ENCODE data around the gene GLT6D1.
A peak's percentile ranks its signal among the peaks of the same experiment; 100 is the strongest.

Gene GLT6D1

GRCh38 chr9:135611875-135612209 is 27.5 kb downstream of the GLT6D1 start:
- no peak for TF ChIP-seq PAX5 (IDR thresholded peaks at IDR 0.05; ENCODE audit: insufficient read depth, low read length, severe bottlenecking)
- no peak for TF ChIP-seq SPI1 (IDR thresholded peaks at IDR 0.05; ENCODE audit: low read depth, low read length)
- no peak for TF ChIP-seq POU2F2 (IDR thresholded peaks at IDR 0.05; ENCODE audit: low read depth, low read length)
- no peak for DNase-seq (ENCODE audit: insufficient read length, low spot score)
- FAIRE-seq, result no peak

- no peak for FAIRE-seq
- TF ChIP-seq POU2F2 (IDR thresholded peaks at IDR 0.05; ENCODE audit: low read depth, low read length), result no peak
- no peak for TF ChIP-seq SPI1 (IDR thresholded peaks at IDR 0.05; ENCODE audit: low read depth, low read length)
- TF ChIP-seq POLR2A (IDR thresholded peaks at IDR 0.05; ENCODE audit: low read depth, low read length), result no peak
- no peak for TF ChIP-seq POLR2AphosphoS5 (IDR thresholded peaks at IDR 0.05; ENCODE audit: low read depth, low read length)
- TF ChIP-seq PAX5 (IDR thresholded peaks at IDR 0.05; ENCODE audit: insufficient read depth, low read length, severe bottlenecking), result no peak
- no peak for TF ChIP-seq TAF1 (IDR thresholded peaks at IDR 0.05; ENCODE audit: low read depth, low read length)
- DNase-seq (ENCODE audit: insufficient read length, low spot score), result no peak
These were observed 28.0 kb downstream of the GLT6D1 start for GRCh38 chr9:135611142-135611874.

DNA sequence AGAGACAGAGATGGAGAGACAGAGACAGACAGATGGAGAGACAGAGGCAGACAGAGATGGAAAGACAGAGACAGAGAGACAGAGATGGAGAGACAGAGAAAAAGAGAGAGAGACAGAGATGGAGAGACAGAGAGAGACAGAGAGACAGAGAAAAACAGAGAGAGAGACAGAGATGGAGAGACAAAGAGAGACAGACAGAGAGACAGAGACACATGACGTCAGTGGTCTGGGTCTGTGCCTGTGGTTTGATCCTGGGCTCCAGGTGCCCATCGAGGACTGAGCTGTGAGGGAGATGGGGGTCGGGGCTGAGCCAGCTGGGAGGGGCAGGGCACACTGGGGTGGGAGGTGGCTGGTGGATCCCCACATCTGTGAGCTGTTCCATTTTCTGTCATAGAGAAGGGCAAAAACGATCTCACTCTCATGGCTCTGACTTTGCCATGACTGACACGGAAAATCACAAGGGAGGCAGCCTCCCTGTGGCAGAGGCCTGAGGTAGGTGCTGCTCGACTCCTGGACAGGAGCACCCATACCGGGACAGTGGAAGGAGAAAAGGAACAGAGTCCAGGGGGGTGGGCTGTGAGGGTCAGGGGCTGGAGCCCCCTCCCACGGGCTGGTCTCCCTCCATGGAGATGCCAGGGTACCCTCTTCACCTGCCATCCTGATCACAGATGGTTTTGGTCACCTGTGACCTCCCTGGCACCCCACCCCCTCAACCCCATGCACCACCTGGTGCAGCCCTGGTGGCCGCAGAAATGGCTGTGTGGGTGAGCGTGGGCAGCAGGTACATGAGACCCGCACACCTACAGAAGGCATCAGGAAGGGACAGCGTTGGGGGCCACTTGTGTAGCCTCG is 28.8 kb downstream of the GLT6D1 start:
- DNase-seq (ENCODE audit: insufficient read length, low spot score), result no peak

DNA sequence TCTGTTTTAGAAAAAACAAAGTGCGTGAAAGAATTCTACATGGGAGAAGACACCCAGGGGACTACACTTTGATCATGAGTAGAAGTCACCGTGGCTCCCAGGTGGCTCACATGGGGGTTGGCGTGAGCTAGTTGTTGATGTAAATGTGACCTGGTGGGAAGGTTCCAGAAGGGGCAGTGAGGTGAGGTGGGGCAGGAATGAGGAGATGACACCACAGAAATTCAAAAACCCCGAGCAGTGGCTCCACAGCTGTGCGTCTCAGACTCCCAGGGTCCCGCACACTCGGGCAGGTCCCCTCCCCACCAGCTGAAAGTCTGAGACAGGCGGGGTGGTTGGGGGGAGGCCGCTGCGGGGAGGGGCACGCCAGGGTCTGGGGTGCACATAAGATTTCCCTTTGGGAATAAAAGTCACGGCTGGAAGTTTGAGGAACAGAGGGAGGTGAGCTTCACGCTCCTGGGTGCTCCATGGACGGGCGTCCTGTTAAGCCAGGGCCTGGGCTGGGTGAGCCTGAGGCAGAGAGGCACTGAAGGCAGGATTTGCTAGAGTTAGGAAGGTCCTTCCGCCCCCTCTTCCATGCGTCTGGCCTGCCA is 29.9 kb downstream of the GLT6D1 start:
- TF ChIP-seq POLR2A (IDR thresholded peaks at IDR 0.05; ENCODE audit: low read depth, low read length) (no peak), POU2F2 (IDR thresholded peaks at IDR 0.05; ENCODE audit: low read depth, low read length) (no peak), POLR2AphosphoS5 (IDR thresholded peaks at IDR 0.05; ENCODE audit: low read depth, low read length) (no peak), PAX5 (IDR thresholded peaks at IDR 0.05; ENCODE audit: insufficient read depth, low read length, severe bottlenecking) (no peak), SPI1 (IDR thresholded peaks at IDR 0.05; ENCODE audit: low read depth, low read length) (no peak), TAF1 (IDR thresholded peaks at IDR 0.05; ENCODE audit: low read depth, low read length) (no peak)
- DNase-seq (ENCODE audit: insufficient read length, low spot score) (no peak), FAIRE-seq (no peak)

More for the DNA sequence above, 28.8 kb downstream of the GLT6D1 start:
- FAIRE-seq, result no peak
- TF ChIP-seq POU2F2 (IDR thresholded peaks at IDR 0.05; ENCODE audit: low read depth, low read length) (no peak), SPI1 (IDR thresholded peaks at IDR 0.05; ENCODE audit: low read depth, low read length) (no peak)

- no peak for DNase-seq (ENCODE audit: insufficient read length, low spot score)
- TF ChIP-seq TAF1 (IDR thresholded peaks at IDR 0.05; ENCODE audit: low read depth, low read length) (no peak), POLR2AphosphoS5 (IDR thresholded peaks at IDR 0.05; ENCODE audit: low read depth, low read length) (no peak), POU2F2 (IDR thresholded peaks at IDR 0.05; ENCODE audit: low read depth, low read length) (no peak), PAX5 (IDR thresholded peaks at IDR 0.05; ENCODE audit: insufficient read depth, low read length, severe bottlenecking) (no peak), SPI1 (IDR thresholded peaks at IDR 0.05; ENCODE audit: low read depth, low read length) (no peak), POLR2A (IDR thresholded peaks at IDR 0.05; ENCODE audit: low read depth, low read length) (no peak)
- no peak for FAIRE-seq
These were observed 30.4 kb downstream of the GLT6D1 start for GRCh38 chr9:135608999-135609317.

GRCh38 chr9:135608294-135608998 is 30.9 kb downstream of the GLT6D1 start:
- DNase-seq (ENCODE audit: insufficient read length, low spot score), result no peak
- TF ChIP-seq SPI1 (IDR thresholded peaks at IDR 0.05; ENCODE audit: low read depth, low read length) (no peak), TAF1 (IDR thresholded peaks at IDR 0.05; ENCODE audit: low read depth, low read length) (no peak), PAX5 (IDR thresholded peaks at IDR 0.05; ENCODE audit: insufficient read depth, low read length, severe bottlenecking) (no peak), POU2F2 (IDR thresholded peaks at IDR 0.05; ENCODE audit: low read depth, low read length) (no peak), POLR2A (IDR thresholded peaks at IDR 0.05; ENCODE audit: low read depth, low read length) (no peak), POLR2AphosphoS5 (IDR thresholded peaks at IDR 0.05; ENCODE audit: low read depth, low read length) (no peak)
- no peak for FAIRE-seq

DNA sequence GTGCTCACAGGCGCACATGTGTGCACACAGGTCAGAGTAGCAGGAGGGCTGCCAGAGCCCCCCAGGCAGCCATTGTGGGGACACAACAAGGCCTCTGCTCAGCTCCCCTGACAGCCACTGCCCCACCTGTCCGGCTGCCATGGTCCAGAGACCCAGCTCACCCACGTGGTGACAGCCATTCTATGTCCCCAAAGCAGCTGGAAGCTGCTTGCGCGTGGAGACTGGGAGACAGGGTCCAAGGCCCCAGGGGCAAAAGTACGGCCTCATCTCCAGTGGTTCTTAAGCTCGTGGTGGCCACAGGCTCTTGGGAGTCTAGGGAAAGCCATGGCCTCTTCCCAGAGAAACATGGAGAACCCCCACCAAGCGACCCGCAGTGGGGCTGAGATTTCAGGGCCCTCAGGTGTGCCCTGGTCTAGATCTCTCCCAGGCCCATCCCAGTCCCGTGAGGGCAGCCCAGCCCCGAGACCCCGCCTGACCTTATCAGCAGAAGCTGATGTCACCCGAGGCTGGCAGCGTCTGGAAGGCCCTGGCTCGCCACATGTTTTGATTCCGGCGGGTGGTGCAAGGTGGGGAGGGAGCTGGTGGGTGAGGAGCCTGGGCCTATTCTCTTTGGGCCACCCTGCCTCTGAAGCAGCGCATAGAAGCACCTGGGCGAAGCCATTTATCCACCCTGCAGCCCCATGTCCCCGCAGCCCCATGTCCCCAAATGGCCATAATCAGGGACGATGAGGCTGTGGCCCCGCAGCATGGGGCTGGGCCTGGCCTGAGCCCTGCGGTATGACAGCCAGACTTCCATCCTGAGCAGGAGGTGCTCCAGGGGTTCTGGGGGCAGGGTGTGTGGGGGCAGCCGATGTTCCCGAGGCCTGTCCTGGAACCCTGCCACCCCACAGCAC is 31.7 kb downstream of the GLT6D1 start:
- TF ChIP-seq PAX5 (IDR thresholded peaks at IDR 0.05; ENCODE audit: insufficient read depth, low read length, severe bottlenecking) (no peak), POU2F2 (IDR thresholded peaks at IDR 0.05; ENCODE audit: low read depth, low read length) (no peak), SPI1 (IDR thresholded peaks at IDR 0.05; ENCODE audit: low read depth, low read length) (no peak), POLR2AphosphoS5 (IDR thresholded peaks at IDR 0.05; ENCODE audit: low read depth, low read length) (no peak), POLR2A (IDR thresholded peaks at IDR 0.05; ENCODE audit: low read depth, low read length) (no peak), TAF1 (IDR thresholded peaks at IDR 0.05; ENCODE audit: low read depth, low read length) (no peak)
- no peak for FAIRE-seq
- DNase-seq (ENCODE audit: insufficient read length, low spot score), result peak; percentile 3

GRCh38 chr9:135606885-135607259 is 32.5 kb downstream of the GLT6D1 start:
- no peak for FAIRE-seq
- TF ChIP-seq POLR2AphosphoS5 (IDR thresholded peaks at IDR 0.05; ENCODE audit: low read depth, low read length), result no peak
- TF ChIP-seq POLR2A (IDR thresholded peaks at IDR 0.05; ENCODE audit: low read depth, low read length), result no peak
- no peak for TF ChIP-seq TAF1 (IDR thresholded peaks at IDR 0.05; ENCODE audit: low read depth, low read length)
- TF ChIP-seq POU2F2 (IDR thresholded peaks at IDR 0.05; ENCODE audit: low read depth, low read length), result no peak
- no peak for TF ChIP-seq PAX5 (IDR thresholded peaks at IDR 0.05; ENCODE audit: insufficient read depth, low read length, severe bottlenecking)
- no peak for TF ChIP-seq SPI1 (IDR thresholded peaks at IDR 0.05; ENCODE audit: low read depth, low read length)
- no peak for DNase-seq (ENCODE audit: insufficient read length, low spot score)

Data from GM12891 (cell line).